ENCODE measurements around the gene ATP6V0A4. TPM values are rescaled to one million over a fixed set of nuclear protein-coding genes. Genes with fewer than 3 reads are reported as not detected.

ATP6V0A4 gene
- total RNA-seq, 4 donors from 2014 or later = not detected

DNA sequence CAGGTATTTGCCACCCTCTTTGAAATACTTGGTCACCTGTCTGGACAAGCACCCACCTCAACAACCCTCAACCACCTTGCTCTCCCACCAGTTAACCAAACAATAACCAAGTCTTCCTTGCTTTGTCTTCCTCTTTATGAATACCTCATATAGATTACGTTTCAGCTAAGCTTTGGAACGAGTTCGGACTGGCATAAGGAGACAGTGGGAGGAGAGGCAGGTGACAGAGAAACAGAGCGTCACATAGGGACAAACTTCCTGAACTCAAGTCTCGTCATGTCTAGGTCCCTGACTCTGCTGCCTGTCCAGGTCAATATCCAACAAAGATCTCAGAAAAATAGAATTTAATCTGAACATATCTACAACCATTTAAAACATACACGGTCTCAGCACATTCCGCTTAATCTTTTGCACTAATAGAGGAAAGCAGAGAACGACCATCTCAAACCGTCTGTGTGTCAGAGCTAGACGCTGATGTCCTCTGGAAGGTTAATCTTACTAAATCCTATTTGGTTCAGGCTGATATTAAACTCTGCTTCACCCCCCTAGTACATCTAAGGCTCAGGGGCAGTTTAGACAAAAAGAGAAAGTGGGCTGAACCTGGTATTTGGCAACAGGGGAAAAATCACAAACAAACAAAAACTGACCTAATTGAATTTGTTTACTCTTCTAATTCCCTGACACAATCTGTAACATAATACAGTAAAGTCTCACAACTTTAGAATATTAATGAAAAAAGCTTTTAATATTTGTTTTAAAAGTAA, 70.5 kb downstream of the ATP6V0A4 start:
- no peaks in the 10 kb centered on the region for H3K27me3 ChIP-seq
- H3K27ac ChIP-seq = no peak overlapping the region
- no peaks in the 10 kb centered on the region for H3K4me1 ChIP-seq
- no peaks in the 10 kb centered on the region for H3K9me3 ChIP-seq
- in situ Hi-C loops (cut with MboI; ENCODE audit: low sequenced_read_pairs in 4 of 4) (loop anchor here in 2 of 4 donors (25.0 kb wide), 2 partner anchors 565 to 1115 kb away; no protein-coding TSS in a partner anchor), intact Hi-C loops (cut with DNase I; ENCODE audit: low total_unique reads) (no loop called here)
- no peak for TF ChIP-seq POLR2A (IDR thresholded peaks at IDR 0.05)
- TF ChIP-seq, protein P1, sequence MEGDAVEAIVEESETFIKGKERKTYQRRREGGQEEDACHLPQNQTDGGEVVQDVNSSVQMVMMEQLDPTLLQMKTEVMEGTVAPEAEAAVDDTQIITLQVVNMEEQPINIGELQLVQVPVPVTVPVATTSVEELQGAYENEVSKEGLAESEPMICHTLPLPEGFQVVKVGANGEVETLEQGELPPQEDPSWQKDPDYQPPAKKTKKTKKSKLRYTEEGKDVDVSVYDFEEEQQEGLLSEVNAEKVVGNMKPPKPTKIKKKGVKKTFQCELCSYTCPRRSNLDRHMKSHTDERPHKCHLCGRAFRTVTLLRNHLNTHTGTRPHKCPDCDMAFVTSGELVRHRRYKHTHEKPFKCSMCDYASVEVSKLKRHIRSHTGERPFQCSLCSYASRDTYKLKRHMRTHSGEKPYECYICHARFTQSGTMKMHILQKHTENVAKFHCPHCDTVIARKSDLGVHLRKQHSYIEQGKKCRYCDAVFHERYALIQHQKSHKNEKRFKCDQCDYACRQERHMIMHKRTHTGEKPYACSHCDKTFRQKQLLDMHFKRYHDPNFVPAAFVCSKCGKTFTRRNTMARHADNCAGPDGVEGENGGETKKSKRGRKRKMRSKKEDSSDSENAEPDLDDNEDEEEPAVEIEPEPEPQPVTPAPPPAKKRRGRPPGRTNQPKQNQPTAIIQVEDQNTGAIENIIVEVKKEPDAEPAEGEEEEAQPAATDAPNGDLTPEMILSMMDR (IDR thresholded peaks at IDR 0.05 in 4 of 5, conservative IDR thresholded peaks at IDR 0.05 in 1 of 5) = no peak
- DNase-seq = no peak
- ATAC-seq = no peak
- no peak overlapping the region for H3K4me3 ChIP-seq
- H3K36me3 ChIP-seq = no peaks in the 10 kb centered on the region

DNA sequence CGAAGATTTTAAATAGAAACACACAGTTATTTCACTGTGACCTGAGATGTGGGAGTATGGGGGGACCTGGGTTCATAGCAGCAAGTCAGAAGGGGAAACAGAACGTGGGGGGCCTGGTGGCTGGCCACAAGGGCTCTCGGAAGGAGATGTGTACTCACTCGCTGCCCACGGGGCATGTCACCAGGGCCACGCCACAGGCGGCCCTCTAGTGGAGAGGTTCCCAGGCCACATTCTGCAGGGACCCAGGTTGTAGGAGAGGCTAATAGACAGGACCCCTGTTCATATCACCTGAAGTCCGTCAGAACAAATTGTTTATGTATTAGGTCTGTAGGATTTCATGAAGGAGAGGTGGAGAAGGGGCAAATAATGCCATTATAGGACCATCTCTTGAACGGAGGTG, 71.7 kb downstream of the ATP6V0A4 start:
- DNase-seq = no peak
- no peaks in the 10 kb centered on the region for H3K4me1 ChIP-seq
- ATAC-seq = no peak
- H3K36me3 ChIP-seq = no peaks in the 10 kb centered on the region
- H3K27me3 ChIP-seq = no peaks in the 10 kb centered on the region
- in situ Hi-C loops (cut with MboI; ENCODE audit: low sequenced_read_pairs in 4 of 4) = loop anchor here in 2 of 4 donors (25.0 kb wide), 2 partner anchors 564 to 1114 kb away; no protein-coding TSS in a partner anchor
- H3K4me3 ChIP-seq = no peak overlapping the region
- no peaks in the 10 kb centered on the region for H3K9me3 ChIP-seq
- H3K27ac ChIP-seq = no peak overlapping the region
- TF ChIP-seq POLR2A (IDR thresholded peaks at IDR 0.05) = no peak
- TF ChIP-seq, protein P1 (IDR thresholded peaks at IDR 0.05 in 4 of 5, conservative IDR thresholded peaks at IDR 0.05 in 1 of 5) = no peak
- intact Hi-C loops (cut with DNase I; ENCODE audit: low total_unique reads) = no loop called here

DNA sequence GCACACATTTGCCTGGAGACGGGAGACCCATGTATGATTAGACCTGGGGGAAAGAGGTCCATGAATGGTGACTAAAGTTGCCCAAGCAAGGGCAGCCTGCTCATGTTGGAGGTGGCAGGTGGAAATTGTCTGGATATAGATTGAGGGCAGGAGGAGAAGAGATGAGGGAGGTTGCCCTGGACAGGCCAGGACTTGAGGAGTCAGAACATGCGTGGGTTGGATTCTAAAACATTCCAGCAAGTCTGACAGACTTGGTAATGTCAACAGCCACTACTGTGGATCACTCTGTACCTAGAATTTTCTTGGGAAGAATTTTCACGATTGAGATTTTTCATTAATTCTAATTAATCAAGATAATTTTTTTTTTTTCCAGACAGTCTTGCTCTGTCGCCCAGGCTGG, 77.7 kb downstream of the ATP6V0A4 start:
- Histone ChIP-seq H3K4me3 (no peak overlapping the region), H3K4me1 (no peaks in the 10 kb centered on the region), H3K36me3 (no peaks in the 10 kb centered on the region), H3K27me3 (no peaks in the 10 kb centered on the region), H3K27ac (no peak overlapping the region), H3K9me3 (no peaks in the 10 kb centered on the region)
- in situ Hi-C loops (cut with MboI; ENCODE audit: low sequenced_read_pairs in 4 of 4) = no loop called here
- TF ChIP-seq, protein P1 (IDR thresholded peaks at IDR 0.05 in 4 of 5, conservative IDR thresholded peaks at IDR 0.05 in 1 of 5) = no peak
- TF ChIP-seq POLR2A (IDR thresholded peaks at IDR 0.05) = no peak
- DNase-seq (no peak), ATAC-seq (no peak)
- intact Hi-C loops (cut with DNase I; ENCODE audit: low total_unique reads) = no loop called here

DNA sequence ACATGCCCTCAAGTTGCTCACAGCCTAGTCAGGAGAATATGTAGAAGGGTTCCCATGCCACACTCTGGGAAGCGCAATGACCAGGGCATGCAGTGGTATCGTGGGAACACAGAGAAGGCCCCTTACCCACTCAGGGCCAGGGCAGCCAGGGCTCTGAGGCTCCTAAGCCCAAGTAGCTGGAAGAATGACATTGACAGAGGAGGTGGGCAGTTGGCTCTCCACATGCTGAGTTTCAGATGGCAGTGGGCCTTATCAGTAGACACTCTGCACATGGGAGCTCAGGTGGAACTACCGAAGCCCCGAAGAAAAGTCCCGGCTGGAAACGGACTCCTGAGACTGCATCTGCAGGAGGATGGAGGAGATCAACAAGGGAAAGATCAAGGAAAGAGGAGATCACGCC, 81.1 kb downstream of the ATP6V0A4 start:
- Histone ChIP-seq H3K36me3 (no peaks in the 10 kb centered on the region), H3K4me3 (no peak overlapping the region), H3K27me3 (no peaks in the 10 kb centered on the region), H3K27ac (no peak overlapping the region), H3K4me1 (no peaks in the 10 kb centered on the region), H3K9me3 (no peaks in the 10 kb centered on the region)
- DNase-seq = no peak
- TF ChIP-seq POLR2A (IDR thresholded peaks at IDR 0.05) = no peak
- TF ChIP-seq, protein P1 (IDR thresholded peaks at IDR 0.05 in 4 of 5, conservative IDR thresholded peaks at IDR 0.05 in 1 of 5) = no peak
- ATAC-seq = no peak
- intact Hi-C loops (cut with DNase I; ENCODE audit: low total_unique reads) = no loop called here
- in situ Hi-C loops (cut with MboI; ENCODE audit: low sequenced_read_pairs in 4 of 4) = no loop called here
